ENCODE measurements around the gene CNTLN.

The CNTLN gene

GRCh38 chr9:17476401-17476800 is 341.6 kb downstream of the CNTLN start:
- Histone ChIP-seq H3K27ac (replicated peaks) (no peak overlapping the region), H3K4me3 (replicated peaks; ENCODE audit: insufficient read depth, low read length) (no peak overlapping the region), H3K27me3 (ENCODE audit: insufficient read depth, poor library complexity, severe bottlenecking) (no peaks in the 10 kb centered on the region)
- DNase-seq (ENCODE audit: low read depth in 1 of 2, low spot score in 1 of 2) = no peak
- TF ChIP-seq SPI1 (IDR thresholded peaks at IDR 0.05; ENCODE audit: borderline replicate concordance, low read depth) = no peak
- TF ChIP-seq, protein P1, sequence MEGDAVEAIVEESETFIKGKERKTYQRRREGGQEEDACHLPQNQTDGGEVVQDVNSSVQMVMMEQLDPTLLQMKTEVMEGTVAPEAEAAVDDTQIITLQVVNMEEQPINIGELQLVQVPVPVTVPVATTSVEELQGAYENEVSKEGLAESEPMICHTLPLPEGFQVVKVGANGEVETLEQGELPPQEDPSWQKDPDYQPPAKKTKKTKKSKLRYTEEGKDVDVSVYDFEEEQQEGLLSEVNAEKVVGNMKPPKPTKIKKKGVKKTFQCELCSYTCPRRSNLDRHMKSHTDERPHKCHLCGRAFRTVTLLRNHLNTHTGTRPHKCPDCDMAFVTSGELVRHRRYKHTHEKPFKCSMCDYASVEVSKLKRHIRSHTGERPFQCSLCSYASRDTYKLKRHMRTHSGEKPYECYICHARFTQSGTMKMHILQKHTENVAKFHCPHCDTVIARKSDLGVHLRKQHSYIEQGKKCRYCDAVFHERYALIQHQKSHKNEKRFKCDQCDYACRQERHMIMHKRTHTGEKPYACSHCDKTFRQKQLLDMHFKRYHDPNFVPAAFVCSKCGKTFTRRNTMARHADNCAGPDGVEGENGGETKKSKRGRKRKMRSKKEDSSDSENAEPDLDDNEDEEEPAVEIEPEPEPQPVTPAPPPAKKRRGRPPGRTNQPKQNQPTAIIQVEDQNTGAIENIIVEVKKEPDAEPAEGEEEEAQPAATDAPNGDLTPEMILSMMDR (IDR thresholded peaks at IDR 0.05; ENCODE audit: insufficient read depth, low read length) = no peak
- TF ChIP-seq POLR2AphosphoS5 (IDR thresholded peaks at IDR 0.05; ENCODE audit: low read depth) = no peak
- TF ChIP-seq GABPA (IDR thresholded peaks at IDR 0.05; ENCODE audit: low read depth) = no peak
- TF ChIP-seq, protein P2, sequence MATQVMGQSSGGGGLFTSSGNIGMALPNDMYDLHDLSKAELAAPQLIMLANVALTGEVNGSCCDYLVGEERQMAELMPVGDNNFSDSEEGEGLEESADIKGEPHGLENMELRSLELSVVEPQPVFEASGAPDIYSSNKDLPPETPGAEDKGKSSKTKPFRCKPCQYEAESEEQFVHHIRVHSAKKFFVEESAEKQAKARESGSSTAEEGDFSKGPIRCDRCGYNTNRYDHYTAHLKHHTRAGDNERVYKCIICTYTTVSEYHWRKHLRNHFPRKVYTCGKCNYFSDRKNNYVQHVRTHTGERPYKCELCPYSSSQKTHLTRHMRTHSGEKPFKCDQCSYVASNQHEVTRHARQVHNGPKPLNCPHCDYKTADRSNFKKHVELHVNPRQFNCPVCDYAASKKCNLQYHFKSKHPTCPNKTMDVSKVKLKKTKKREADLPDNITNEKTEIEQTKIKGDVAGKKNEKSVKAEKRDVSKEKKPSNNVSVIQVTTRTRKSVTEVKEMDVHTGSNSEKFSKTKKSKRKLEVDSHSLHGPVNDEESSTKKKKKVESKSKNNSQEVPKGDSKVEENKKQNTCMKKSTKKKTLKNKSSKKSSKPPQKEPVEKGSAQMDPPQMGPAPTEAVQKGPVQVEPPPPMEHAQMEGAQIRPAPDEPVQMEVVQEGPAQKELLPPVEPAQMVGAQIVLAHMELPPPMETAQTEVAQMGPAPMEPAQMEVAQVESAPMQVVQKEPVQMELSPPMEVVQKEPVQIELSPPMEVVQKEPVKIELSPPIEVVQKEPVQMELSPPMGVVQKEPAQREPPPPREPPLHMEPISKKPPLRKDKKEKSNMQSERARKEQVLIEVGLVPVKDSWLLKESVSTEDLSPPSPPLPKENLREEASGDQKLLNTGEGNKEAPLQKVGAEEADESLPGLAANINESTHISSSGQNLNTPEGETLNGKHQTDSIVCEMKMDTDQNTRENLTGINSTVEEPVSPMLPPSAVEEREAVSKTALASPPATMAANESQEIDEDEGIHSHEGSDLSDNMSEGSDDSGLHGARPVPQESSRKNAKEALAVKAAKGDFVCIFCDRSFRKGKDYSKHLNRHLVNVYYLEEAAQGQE (IDR thresholded peaks at IDR 0.05; ENCODE audit: insufficient replicate concordance, low read depth) = no peak

DNA sequence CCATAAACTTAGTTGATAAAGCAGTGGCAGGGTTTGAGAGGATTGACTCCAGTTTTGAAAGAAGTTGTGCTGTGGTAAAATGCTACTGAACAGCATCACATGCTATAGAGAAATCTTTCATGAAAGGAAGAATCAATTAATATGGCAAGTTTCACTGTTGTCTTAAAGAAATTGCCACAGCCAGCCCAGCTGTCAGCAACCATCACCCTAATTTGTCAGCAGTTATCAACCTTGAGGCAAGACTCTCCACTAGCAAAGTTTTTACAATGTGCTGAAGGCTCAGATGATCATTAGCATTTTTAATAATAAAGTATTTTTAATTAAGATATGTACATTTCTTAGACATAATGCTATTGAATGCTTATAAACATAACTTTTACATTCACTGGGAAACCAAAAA is 343.0 kb downstream of the CNTLN start:
- H3K4me3 ChIP-seq (replicated peaks; ENCODE audit: insufficient read depth, low read length) = no peak overlapping the region
- no peak for DNase-seq (ENCODE audit: low read depth in 1 of 2, low spot score in 1 of 2)
- H3K27ac ChIP-seq (replicated peaks) = no peak overlapping the region
- no peaks in the 10 kb centered on the region for H3K27me3 ChIP-seq (ENCODE audit: insufficient read depth, poor library complexity, severe bottlenecking)
- TF ChIP-seq GABPA (IDR thresholded peaks at IDR 0.05; ENCODE audit: low read depth) (no peak), SPI1 (IDR thresholded peaks at IDR 0.05; ENCODE audit: borderline replicate concordance, low read depth) (no peak), POLR2AphosphoS5 (IDR thresholded peaks at IDR 0.05; ENCODE audit: low read depth) (no peak)
- TF ChIP-seq, protein P2 (IDR thresholded peaks at IDR 0.05; ENCODE audit: insufficient replicate concordance, low read depth) = no peak
- TF ChIP-seq, protein P1 (IDR thresholded peaks at IDR 0.05; ENCODE audit: insufficient read depth, low read length) = no peak

DNA sequence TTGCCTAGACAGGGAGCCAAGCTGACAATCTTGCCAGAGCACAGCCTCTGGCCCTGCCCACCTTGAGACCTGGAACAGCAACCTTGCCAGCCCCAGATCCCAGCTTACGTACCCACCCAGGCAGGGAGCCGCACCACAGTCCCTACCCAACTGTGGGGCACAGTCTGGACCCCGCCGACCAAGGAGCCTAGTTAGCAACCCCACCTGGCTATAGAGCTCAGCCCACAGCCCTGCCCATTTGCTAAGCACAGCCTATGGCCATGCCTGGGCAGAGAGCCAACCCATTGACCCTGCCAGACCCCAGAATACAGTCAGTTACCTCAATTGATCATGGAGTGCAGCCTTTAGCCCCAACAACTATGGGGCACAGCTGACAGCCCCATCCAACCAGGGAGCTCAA is 346.1 kb downstream of the CNTLN start:
- no peak for DNase-seq (ENCODE audit: low read depth in 1 of 2, low spot score in 1 of 2)
- TF ChIP-seq, protein P2 (IDR thresholded peaks at IDR 0.05; ENCODE audit: insufficient replicate concordance, low read depth) = no peak
- TF ChIP-seq POLR2AphosphoS5 (IDR thresholded peaks at IDR 0.05; ENCODE audit: low read depth) = no peak
- H3K27ac ChIP-seq (replicated peaks) = no peak overlapping the region

DNA sequence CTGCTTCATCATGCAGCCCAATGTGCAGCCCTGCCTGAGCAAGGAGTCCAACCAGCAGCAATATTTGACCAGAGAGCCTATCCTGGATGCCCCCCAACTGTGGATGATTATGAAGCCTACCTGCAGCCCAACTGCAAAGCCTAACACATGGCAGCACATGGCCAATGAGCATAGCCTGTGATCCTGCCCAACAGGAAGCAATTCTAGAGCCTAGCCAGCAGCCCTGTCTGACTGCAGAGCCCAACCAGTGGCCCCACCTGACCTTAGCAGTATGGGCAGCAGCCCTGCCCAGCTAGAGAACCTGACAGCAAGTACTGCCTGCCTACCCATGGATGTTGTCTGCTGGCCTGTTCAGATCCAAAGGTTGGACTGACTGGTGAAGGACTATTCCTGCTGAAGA is 346.7 kb downstream of the CNTLN start:
- no peak overlapping the region for H3K27ac ChIP-seq (replicated peaks)
- no peak for DNase-seq (ENCODE audit: low read depth in 1 of 2, low spot score in 1 of 2)
- H3K4me3 ChIP-seq (replicated peaks; ENCODE audit: insufficient read depth, low read length) = no peak overlapping the region
- no peaks in the 10 kb centered on the region for H3K27me3 ChIP-seq (ENCODE audit: insufficient read depth, poor library complexity, severe bottlenecking)
- no peak for TF ChIP-seq GABPA (IDR thresholded peaks at IDR 0.05; ENCODE audit: low read depth)
- TF ChIP-seq POLR2AphosphoS5 (IDR thresholded peaks at IDR 0.05; ENCODE audit: low read depth) = no peak
- TF ChIP-seq, protein P1 (IDR thresholded peaks at IDR 0.05; ENCODE audit: insufficient read depth, low read length) = no peak
- TF ChIP-seq SPI1 (IDR thresholded peaks at IDR 0.05; ENCODE audit: borderline replicate concordance, low read depth) = no peak
- TF ChIP-seq, protein P2 (IDR thresholded peaks at IDR 0.05; ENCODE audit: insufficient replicate concordance, low read depth) = no peak

More for the DNA sequence above, 346.1 kb downstream of the CNTLN start:
- H3K4me3 ChIP-seq (replicated peaks; ENCODE audit: insufficient read depth, low read length) = no peak overlapping the region
- no peaks in the 10 kb centered on the region for H3K27me3 ChIP-seq (ENCODE audit: insufficient read depth, poor library complexity, severe bottlenecking)
